ENCODE measurements around the gene TRMT11. TPM values are rescaled to one million over a fixed set of nuclear protein-coding genes. Genes with fewer than 3 reads are reported as not detected.

The TRMT11 gene
- total and polyA plus RNA-seq, 10 of the 15 experiments (the other 5 are each of a cell fraction or from before 2014, with no cell fraction given), result 34.0 to 81.1 (median 43.7) TPM

DNA sequence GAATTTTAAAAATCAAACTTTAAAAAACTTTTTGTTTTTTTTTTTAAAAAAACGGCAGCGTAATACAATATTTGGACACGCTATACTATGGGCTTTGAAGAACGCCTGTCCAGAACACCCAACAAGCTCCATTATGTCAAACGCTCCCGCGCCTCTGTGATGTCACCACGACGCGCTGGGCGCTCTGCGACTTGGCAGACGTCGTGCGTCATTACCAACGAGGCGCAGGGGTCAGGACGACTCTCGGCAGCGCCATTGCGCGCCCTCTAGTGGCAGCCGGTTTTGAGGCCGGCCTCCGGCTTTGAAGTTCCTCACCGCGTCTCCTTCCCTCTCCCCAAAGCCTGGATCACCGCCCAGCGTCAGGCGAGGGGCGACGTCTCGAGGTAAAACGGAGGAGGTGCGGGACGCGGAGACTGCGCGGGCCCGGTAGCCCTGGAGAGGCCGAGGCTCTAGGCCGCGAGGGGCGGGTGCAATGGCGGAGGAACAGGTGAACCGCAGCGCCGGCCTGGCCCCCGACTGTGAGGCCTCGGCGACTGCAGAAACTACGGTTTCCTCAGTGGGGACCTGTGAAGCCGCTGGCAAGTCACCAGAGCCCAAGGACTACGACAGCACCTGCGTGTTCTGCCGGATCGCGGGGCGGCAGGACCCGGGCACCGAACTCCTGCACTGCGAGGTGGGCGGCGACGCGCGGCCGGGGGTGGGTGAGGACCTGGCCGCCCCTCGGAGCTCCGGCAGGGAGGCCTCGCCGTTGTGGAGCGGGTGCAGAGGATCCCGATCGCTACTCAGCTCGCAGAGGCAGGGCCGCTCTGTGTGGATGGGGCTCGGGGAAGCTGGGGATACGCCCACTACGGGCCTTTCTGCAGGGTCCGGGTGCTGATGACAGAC, 29.6 kb upstream of the TRMT11 start, which contains the start of gene HINT3 (continued):
- TF ChIP-seq EP300 (IDR thresholded peaks at IDR 0.05; ENCODE audit: borderline replicate concordance in 1 of 2, control insufficient read depth in 1 of 2, low read depth in 2 of 2, low read length in 2 of 2) (0 out of 4 replicates have a peak, but pooled peaks of 1 of the 2 experiments have one; percentile 27), PML (IDR thresholded peaks at IDR 0.05; ENCODE audit: low read length) (peak; percentile 66), BACH1 (IDR thresholded peaks at IDR 0.05; ENCODE audit: borderline replicate concordance) (peak; percentile 27), SUZ12 (IDR thresholded peaks at IDR 0.05; ENCODE audit: unreplicated experiment) (no peak), POU2F2 (IDR thresholded peaks at IDR 0.05; ENCODE audit: borderline replicate concordance, low read depth, low read length) (peak; percentile 32; the same call in 1 of the 3 replicates), DPF2 (IDR thresholded peaks at IDR 0.05) (peak; percentile 71; the same call in 1 of the 2 replicates), PAX8 (IDR thresholded peaks at IDR 0.05) (no peak), RUNX3 (IDR thresholded peaks at IDR 0.05; ENCODE audit: low read length) (peak; percentile 73)
- TF ChIP-seq, protein P1, sequence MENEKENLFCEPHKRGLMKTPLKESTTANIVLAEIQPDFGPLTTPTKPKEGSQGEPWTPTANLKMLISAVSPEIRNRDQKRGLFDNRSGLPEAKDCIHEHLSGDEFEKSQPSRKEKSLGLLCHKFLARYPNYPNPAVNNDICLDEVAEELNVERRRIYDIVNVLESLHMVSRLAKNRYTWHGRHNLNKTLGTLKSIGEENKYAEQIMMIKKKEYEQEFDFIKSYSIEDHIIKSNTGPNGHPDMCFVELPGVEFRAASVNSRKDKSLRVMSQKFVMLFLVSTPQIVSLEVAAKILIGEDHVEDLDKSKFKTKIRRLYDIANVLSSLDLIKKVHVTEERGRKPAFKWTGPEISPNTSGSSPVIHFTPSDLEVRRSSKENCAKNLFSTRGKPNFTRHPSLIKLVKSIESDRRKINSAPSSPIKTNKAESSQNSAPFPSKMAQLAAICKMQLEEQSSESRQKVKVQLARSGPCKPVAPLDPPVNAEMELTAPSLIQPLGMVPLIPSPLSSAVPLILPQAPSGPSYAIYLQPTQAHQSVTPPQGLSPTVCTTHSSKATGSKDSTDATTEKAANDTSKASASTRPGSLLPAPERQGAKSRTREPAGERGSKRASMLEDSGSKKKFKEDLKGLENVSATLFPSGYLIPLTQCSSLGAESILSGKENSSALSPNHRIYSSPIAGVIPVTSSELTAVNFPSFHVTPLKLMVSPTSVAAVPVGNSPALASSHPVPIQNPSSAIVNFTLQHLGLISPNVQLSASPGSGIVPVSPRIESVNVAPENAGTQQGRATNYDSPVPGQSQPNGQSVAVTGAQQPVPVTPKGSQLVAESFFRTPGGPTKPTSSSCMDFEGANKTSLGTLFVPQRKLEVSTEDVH (IDR thresholded peaks at IDR 0.05; ENCODE audit: low read depth, partially characterized antibody), result peak; percentile 70
- TF ChIP-seq, protein P2, sequence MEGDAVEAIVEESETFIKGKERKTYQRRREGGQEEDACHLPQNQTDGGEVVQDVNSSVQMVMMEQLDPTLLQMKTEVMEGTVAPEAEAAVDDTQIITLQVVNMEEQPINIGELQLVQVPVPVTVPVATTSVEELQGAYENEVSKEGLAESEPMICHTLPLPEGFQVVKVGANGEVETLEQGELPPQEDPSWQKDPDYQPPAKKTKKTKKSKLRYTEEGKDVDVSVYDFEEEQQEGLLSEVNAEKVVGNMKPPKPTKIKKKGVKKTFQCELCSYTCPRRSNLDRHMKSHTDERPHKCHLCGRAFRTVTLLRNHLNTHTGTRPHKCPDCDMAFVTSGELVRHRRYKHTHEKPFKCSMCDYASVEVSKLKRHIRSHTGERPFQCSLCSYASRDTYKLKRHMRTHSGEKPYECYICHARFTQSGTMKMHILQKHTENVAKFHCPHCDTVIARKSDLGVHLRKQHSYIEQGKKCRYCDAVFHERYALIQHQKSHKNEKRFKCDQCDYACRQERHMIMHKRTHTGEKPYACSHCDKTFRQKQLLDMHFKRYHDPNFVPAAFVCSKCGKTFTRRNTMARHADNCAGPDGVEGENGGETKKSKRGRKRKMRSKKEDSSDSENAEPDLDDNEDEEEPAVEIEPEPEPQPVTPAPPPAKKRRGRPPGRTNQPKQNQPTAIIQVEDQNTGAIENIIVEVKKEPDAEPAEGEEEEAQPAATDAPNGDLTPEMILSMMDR (IDR thresholded peaks at IDR 0.05 in 2 of 3, conservative IDR thresholded peaks at IDR 0.05 in 1 of 3; ENCODE audit: control insufficient read depth in 2 of 3, extremely low read depth in 1 of 3, insufficient read depth in 1 of 3, low read depth in 3 of 3, low read length in 3 of 3), result peak; percentile 97 to 99 (median 98)
- TF ChIP-seq, protein P3, sequence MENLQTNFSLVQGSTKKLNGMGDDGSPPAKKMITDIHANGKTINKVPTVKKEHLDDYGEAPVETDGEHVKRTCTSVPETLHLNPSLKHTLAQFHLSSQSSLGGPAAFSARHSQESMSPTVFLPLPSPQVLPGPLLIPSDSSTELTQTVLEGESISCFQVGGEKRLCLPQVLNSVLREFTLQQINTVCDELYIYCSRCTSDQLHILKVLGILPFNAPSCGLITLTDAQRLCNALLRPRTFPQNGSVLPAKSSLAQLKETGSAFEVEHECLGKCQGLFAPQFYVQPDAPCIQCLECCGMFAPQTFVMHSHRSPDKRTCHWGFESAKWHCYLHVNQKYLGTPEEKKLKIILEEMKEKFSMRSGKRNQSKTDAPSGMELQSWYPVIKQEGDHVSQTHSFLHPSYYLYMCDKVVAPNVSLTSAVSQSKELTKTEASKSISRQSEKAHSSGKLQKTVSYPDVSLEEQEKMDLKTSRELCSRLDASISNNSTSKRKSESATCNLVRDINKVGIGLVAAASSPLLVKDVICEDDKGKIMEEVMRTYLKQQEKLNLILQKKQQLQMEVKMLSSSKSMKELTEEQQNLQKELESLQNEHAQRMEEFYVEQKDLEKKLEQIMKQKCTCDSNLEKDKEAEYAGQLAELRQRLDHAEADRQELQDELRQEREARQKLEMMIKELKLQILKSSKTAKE (IDR thresholded peaks at IDR 0.05; ENCODE audit: low read depth, poor library complexity, severe bottlenecking), result no peak
- TF ChIP-seq, protein P4, sequence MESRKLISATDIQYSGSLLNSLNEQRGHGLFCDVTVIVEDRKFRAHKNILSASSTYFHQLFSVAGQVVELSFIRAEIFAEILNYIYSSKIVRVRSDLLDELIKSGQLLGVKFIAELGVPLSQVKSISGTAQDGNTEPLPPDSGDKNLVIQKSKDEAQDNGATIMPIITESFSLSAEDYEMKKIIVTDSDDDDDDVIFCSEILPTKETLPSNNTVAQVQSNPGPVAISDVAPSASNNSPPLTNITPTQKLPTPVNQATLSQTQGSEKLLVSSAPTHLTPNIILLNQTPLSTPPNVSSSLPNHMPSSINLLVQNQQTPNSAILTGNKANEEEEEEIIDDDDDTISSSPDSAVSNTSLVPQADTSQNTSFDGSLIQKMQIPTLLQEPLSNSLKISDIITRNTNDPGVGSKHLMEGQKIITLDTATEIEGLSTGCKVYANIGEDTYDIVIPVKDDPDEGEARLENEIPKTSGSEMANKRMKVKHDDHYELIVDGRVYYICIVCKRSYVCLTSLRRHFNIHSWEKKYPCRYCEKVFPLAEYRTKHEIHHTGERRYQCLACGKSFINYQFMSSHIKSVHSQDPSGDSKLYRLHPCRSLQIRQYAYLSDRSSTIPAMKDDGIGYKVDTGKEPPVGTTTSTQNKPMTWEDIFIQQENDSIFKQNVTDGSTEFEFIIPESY (IDR thresholded peaks at IDR 0.05), result peak; percentile 61; the same call in 1 of the 2 replicates
- TF ChIP-seq, protein P5, sequence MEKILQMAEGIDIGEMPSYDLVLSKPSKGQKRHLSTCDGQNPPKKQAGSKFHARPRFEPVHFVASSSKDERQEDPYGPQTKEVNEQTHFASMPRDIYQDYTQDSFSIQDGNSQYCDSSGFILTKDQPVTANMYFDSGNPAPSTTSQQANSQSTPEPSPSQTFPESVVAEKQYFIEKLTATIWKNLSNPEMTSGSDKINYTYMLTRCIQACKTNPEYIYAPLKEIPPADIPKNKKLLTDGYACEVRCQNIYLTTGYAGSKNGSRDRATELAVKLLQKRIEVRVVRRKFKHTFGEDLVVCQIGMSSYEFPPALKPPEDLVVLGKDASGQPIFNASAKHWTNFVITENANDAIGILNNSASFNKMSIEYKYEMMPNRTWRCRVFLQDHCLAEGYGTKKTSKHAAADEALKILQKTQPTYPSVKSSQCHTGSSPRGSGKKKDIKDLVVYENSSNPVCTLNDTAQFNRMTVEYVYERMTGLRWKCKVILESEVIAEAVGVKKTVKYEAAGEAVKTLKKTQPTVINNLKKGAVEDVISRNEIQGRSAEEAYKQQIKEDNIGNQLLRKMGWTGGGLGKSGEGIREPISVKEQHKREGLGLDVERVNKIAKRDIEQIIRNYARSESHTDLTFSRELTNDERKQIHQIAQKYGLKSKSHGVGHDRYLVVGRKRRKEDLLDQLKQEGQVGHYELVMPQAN (conservative IDR thresholded peaks at IDR 0.05), result peak; percentile 59; the same call in 1 of the 2 replicates
